ENCODE results near the gene WDR86. TPM values are rescaled to one million over a fixed set of nuclear protein-coding genes. Genes with fewer than 3 reads are reported as not detected.

Gene WDR86
- total RNA-seq, 1 experiment from 2014 or later = 24.4 TPM

DNA sequence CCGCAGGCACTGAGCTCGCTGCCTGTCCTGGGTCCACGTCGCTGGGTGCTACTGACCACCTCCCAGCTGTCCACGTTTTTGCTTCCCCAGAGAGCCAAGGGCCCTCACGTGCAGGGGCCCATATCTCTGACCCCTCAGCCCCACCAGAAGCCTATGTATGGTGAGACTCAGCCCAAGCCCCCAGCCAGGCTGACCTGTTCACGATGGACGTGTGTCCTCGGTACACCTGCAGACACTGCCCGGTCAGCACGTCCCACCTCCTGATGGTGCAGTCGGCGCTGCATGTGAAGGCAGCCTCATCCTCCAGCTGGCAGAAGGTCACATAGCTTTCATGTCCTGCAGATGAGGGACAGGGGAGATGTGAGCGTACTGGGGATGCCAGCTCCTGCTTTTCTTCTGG lies 9.9 kb downstream of the WDR86 start:
- Mint-ChIP-seq H3K27me3 (ENCODE audit: low read depth) (no peaks in the 10 kb centered on the region), H3K36me3 (peaks cover 13% of the 10 kb centered on the region), H3K9me3 (peaks cover 8% of the 10 kb centered on the region), H3K4me1 (peaks cover 21% of the 10 kb centered on the region), H3K4me3 (no peak overlapping the region), H3K27ac (no peak overlapping the region)
- ATAC-seq = no peak
- TF ChIP-seq FOXJ3 (CRISPR knock-in tag; IDR thresholded peaks at IDR 0.05; ENCODE audit: borderline replicate concordance) (no peak), ZNF317 (CRISPR knock-in tag; IDR thresholded peaks at IDR 0.05; ENCODE audit: borderline replicate concordance, low read depth) (no peak), RELA (CRISPR knock-in tag; IDR thresholded peaks at IDR 0.05; ENCODE audit: borderline replicate concordance) (no peak), TCF7 (CRISPR knock-in tag; IDR thresholded peaks at IDR 0.05; ENCODE audit: low read depth) (no peak), NFATC4 (CRISPR knock-in tag; IDR thresholded peaks at IDR 0.05) (no peak), RORB (CRISPR knock-in tag; IDR thresholded peaks at IDR 0.05) (no peak), ZNF396 (CRISPR knock-in tag; IDR thresholded peaks at IDR 0.05; ENCODE audit: borderline replicate concordance) (no peak), ATF1 (CRISPR knock-in tag; IDR thresholded peaks at IDR 0.05) (no peak), NR2C2 (CRISPR knock-in tag; IDR thresholded peaks at IDR 0.05) (no peak), ZNF232 (CRISPR knock-in tag; IDR thresholded peaks at IDR 0.05) (no peak)
- TF ChIP-seq, protein P1, sequence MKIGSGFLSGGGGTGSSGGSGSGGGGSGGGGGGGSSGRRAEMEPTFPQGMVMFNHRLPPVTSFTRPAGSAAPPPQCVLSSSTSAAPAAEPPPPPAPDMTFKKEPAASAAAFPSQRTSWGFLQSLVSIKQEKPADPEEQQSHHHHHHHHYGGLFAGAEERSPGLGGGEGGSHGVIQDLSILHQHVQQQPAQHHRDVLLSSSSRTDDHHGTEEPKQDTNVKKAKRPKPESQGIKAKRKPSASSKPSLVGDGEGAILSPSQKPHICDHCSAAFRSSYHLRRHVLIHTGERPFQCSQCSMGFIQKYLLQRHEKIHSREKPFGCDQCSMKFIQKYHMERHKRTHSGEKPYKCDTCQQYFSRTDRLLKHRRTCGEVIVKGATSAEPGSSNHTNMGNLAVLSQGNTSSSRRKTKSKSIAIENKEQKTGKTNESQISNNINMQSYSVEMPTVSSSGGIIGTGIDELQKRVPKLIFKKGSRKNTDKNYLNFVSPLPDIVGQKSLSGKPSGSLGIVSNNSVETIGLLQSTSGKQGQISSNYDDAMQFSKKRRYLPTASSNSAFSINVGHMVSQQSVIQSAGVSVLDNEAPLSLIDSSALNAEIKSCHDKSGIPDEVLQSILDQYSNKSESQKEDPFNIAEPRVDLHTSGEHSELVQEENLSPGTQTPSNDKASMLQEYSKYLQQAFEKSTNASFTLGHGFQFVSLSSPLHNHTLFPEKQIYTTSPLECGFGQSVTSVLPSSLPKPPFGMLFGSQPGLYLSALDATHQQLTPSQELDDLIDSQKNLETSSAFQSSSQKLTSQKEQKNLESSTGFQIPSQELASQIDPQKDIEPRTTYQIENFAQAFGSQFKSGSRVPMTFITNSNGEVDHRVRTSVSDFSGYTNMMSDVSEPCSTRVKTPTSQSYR (CRISPR knock-in tag; IDR thresholded peaks at IDR 0.05) = no peak
- TF ChIP-seq, protein P2, sequence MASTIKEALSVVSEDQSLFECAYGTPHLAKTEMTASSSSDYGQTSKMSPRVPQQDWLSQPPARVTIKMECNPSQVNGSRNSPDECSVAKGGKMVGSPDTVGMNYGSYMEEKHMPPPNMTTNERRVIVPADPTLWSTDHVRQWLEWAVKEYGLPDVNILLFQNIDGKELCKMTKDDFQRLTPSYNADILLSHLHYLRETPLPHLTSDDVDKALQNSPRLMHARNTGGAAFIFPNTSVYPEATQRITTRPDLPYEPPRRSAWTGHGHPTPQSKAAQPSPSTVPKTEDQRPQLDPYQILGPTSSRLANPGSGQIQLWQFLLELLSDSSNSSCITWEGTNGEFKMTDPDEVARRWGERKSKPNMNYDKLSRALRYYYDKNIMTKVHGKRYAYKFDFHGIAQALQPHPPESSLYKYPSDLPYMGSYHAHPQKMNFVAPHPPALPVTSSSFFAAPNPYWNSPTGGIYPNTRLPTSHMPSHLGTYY (CRISPR knock-in tag; IDR thresholded peaks at IDR 0.05) = no peak
- TF ChIP-seq, protein P3, sequence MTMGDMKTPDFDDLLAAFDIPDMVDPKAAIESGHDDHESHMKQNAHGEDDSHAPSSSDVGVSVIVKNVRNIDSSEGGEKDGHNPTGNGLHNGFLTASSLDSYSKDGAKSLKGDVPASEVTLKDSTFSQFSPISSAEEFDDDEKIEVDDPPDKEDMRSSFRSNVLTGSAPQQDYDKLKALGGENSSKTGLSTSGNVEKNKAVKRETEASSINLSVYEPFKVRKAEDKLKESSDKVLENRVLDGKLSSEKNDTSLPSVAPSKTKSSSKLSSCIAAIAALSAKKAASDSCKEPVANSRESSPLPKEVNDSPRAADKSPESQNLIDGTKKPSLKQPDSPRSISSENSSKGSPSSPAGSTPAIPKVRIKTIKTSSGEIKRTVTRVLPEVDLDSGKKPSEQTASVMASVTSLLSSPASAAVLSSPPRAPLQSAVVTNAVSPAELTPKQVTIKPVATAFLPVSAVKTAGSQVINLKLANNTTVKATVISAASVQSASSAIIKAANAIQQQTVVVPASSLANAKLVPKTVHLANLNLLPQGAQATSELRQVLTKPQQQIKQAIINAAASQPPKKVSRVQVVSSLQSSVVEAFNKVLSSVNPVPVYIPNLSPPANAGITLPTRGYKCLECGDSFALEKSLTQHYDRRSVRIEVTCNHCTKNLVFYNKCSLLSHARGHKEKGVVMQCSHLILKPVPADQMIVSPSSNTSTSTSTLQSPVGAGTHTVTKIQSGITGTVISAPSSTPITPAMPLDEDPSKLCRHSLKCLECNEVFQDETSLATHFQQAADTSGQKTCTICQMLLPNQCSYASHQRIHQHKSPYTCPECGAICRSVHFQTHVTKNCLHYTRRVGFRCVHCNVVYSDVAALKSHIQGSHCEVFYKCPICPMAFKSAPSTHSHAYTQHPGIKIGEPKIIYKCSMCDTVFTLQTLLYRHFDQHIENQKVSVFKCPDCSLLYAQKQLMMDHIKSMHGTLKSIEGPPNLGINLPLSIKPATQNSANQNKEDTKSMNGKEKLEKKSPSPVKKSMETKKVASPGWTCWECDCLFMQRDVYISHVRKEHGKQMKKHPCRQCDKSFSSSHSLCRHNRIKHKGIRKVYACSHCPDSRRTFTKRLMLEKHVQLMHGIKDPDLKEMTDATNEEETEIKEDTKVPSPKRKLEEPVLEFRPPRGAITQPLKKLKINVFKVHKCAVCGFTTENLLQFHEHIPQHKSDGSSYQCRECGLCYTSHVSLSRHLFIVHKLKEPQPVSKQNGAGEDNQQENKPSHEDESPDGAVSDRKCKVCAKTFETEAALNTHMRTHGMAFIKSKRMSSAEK (CRISPR knock-in tag; IDR thresholded peaks at IDR 0.05; ENCODE audit: borderline replicate concordance) = no peak
- TF ChIP-seq, protein P4, sequence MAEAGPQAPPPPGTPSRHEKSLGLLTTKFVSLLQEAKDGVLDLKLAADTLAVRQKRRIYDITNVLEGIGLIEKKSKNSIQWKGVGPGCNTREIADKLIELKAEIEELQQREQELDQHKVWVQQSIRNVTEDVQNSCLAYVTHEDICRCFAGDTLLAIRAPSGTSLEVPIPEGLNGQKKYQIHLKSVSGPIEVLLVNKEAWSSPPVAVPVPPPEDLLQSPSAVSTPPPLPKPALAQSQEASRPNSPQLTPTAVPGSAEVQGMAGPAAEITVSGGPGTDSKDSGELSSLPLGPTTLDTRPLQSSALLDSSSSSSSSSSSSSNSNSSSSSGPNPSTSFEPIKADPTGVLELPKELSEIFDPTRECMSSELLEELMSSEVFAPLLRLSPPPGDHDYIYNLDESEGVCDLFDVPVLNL (CRISPR knock-in tag; IDR thresholded peaks at IDR 0.05; ENCODE audit: borderline replicate concordance, low read depth) = no peak
- TF ChIP-seq, protein P5, sequence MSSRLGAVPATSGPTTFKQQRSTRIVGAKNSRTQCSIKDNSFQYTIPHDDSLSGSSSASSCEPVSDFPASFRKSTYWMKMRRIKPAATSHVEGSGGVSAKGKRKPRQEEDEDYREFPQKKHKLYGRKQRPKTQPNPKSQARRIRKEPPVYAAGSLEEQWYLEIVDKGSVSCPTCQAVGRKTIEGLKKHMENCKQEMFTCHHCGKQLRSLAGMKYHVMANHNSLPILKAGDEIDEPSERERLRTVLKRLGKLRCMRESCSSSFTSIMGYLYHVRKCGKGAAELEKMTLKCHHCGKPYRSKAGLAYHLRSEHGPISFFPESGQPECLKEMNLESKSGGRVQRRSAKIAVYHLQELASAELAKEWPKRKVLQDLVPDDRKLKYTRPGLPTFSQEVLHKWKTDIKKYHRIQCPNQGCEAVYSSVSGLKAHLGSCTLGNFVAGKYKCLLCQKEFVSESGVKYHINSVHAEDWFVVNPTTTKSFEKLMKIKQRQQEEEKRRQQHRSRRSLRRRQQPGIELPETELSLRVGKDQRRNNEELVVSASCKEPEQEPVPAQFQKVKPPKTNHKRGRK (CRISPR knock-in tag; IDR thresholded peaks at IDR 0.05; ENCODE audit: borderline replicate concordance) = no peak
- TF ChIP-seq, protein P6, sequence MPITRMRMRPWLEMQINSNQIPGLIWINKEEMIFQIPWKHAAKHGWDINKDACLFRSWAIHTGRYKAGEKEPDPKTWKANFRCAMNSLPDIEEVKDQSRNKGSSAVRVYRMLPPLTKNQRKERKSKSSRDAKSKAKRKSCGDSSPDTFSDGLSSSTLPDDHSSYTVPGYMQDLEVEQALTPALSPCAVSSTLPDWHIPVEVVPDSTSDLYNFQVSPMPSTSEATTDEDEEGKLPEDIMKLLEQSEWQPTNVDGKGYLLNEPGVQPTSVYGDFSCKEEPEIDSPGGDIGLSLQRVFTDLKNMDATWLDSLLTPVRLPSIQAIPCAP (CRISPR knock-in tag; IDR thresholded peaks at IDR 0.05) = no peak
- TF ChIP-seq, protein P7, sequence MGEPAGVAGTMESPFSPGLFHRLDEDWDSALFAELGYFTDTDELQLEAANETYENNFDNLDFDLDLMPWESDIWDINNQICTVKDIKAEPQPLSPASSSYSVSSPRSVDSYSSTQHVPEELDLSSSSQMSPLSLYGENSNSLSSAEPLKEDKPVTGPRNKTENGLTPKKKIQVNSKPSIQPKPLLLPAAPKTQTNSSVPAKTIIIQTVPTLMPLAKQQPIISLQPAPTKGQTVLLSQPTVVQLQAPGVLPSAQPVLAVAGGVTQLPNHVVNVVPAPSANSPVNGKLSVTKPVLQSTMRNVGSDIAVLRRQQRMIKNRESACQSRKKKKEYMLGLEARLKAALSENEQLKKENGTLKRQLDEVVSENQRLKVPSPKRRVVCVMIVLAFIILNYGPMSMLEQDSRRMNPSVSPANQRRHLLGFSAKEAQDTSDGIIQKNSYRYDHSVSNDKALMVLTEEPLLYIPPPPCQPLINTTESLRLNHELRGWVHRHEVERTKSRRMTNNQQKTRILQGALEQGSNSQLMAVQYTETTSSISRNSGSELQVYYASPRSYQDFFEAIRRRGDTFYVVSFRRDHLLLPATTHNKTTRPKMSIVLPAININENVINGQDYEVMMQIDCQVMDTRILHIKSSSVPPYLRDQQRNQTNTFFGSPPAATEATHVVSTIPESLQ (CRISPR knock-in tag; IDR thresholded peaks at IDR 0.05) = no peak
- TF ChIP-seq, protein P8, sequence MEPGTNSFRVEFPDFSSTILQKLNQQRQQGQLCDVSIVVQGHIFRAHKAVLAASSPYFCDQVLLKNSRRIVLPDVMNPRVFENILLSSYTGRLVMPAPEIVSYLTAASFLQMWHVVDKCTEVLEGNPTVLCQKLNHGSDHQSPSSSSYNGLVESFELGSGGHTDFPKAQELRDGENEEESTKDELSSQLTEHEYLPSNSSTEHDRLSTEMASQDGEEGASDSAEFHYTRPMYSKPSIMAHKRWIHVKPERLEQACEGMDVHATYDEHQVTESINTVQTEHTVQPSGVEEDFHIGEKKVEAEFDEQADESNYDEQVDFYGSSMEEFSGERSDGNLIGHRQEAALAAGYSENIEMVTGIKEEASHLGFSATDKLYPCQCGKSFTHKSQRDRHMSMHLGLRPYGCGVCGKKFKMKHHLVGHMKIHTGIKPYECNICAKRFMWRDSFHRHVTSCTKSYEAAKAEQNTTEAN (CRISPR knock-in tag; IDR thresholded peaks at IDR 0.05) = no peak
- CTCF ChIA-PET = interaction anchor here (0.6 to 3.0 kb wide), 5 partner anchors 9 to 49 kb away, joined by 3 to 16 read pairs (median 3); no protein-coding TSS in a partner anchor
- POLR2A ChIA-PET = no interaction called here
- DNase-seq (ENCODE audit: low spot score) = no peak
